Measurements from ENCODE around the gene FOS. TPM values are rescaled to one million over a fixed set of nuclear protein-coding genes. Genes with fewer than 3 reads are reported as not detected.

Gene FOS
- total and polyA plus RNA-seq, 5 donors from 2014 or later: 56.8 to 1,673 (median 119) TPM

DNA sequence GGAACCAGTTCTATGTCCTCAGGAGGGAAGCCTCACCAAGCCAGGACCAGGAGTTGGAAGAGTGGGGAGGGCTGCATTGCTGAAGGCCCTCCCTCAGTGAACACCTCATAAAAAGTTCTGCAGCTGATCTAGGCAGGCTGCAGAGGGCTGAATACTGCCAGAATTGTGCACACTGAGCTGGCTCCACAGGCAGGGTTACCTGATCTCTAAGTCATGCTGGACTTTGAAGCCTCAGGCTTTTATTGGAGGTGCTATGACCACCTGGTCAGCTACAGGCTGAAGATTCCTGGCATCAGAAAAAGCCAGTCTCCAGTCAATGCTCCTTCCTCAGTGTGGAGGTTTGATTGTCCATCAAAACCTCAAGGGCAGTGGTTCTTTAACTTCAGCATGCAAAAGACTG is 39.7 kb downstream of the FOS start:
- Mint-ChIP-seq H3K27me3 (peaks cover 13% of the 10 kb centered on the region), H3K9me3 (peaks cover 0 to 2% (median 0%) of the 10 kb centered on the region in 7 donors), H3K4me3 (no peak overlapping the region), H3K36me3 (no peaks in the 10 kb centered on the region), H3K27ac (no peak overlapping the region), H3K4me1 (peaks cover 0 to 3% (median 0%) of the 10 kb centered on the region in 4 donors)
- Histone ChIP-seq H3K4me3 (ENCODE audit: low read depth, low read length) (no peak overlapping the region), H3K4me1 (ENCODE audit: control insufficient read depth, insufficient read depth, low read length, poor library complexity, severe bottlenecking) (no peaks in the 10 kb centered on the region), H3K27me3 (ENCODE audit: control insufficient read depth, insufficient read depth, low read length) (peaks cover 5% of the 10 kb centered on the region), H3K27ac (ENCODE audit: insufficient read depth, low read length, poor library complexity, severe bottlenecking) (no peak overlapping the region), H3K36me3 (ENCODE audit: control insufficient read depth, insufficient read depth, low read length) (no peaks in the 10 kb centered on the region), H3K9me3 (ENCODE audit: control insufficient read depth in 2 of 2, low read length in 2 of 2) (no peaks in the 10 kb centered on the region)
- no peak for ATAC-seq (ENCODE audit: low read depth in 2 of 2)
- DNase-seq: no peak

DNA sequence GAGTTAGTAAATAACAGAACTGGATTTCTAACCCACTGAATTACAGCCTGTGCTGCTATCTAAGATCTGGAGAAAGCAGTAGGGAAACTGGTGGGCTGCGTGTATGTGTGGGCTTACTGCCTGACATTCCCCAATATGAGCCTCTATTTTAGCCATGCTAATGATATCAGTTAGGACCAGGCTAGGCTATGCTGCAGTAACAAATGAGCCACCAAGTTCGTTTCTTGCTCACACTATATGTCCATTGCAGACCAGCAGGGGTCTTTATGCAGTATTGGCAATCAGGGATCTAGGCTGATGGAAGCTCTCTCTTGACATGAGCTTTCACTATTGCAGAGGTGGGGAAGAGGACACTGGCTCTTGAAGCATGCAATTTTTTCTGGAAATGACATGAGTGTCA is 40.4 kb downstream of the FOS start:
- Mint-ChIP-seq H3K9me3 (peaks cover 0 to 2% (median 0%) of the 10 kb centered on the region in 7 donors), H3K27ac (no peak overlapping the region), H3K4me3 (no peak overlapping the region), H3K4me1 (peaks cover 0 to 3% (median 0%) of the 10 kb centered on the region in 4 donors), H3K36me3 (no peaks in the 10 kb centered on the region), H3K27me3 (peaks cover 13% of the 10 kb centered on the region)
- Histone ChIP-seq H3K4me1 (ENCODE audit: control insufficient read depth, insufficient read depth, low read length, poor library complexity, severe bottlenecking) (no peaks in the 10 kb centered on the region), H3K4me3 (ENCODE audit: low read depth, low read length) (no peak overlapping the region), H3K9me3 (ENCODE audit: control insufficient read depth in 2 of 2, low read length in 2 of 2) (no peaks in the 10 kb centered on the region), H3K27me3 (ENCODE audit: control insufficient read depth, insufficient read depth, low read length) (peaks cover 5% of the 10 kb centered on the region), H3K36me3 (ENCODE audit: control insufficient read depth, insufficient read depth, low read length) (no peaks in the 10 kb centered on the region), H3K27ac (ENCODE audit: insufficient read depth, low read length, poor library complexity, severe bottlenecking) (no peak overlapping the region)
- DNase-seq: no peak
- no peak for ATAC-seq (ENCODE audit: low read depth in 2 of 2)

DNA sequence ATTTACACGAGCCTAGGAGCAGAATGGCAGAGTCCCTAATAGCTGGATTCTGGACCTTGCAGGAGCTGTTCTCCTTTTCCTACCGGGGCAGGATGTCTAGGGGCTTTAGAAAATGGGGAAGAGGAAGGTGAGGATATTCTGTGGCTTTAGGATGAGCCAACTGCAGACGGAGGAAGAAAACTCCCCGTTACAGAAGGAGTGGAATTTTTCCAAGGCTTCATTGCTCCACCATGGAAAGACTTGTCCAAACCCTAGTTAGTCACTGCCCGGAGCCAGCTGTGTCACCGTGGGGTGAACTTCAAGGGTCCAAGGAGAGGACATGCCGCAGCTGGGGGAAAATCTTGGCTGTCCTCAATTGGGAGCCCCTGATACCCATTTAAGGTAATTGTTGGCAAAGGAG is 41.6 kb downstream of the FOS start:
- H3K27ac Mint-ChIP-seq: no peak overlapping the region
- no peak for DNase-seq
- peaks cover 0 to 3% (median 0%) of the 10 kb centered on the region in 4 donors for H3K4me1 Mint-ChIP-seq

DNA sequence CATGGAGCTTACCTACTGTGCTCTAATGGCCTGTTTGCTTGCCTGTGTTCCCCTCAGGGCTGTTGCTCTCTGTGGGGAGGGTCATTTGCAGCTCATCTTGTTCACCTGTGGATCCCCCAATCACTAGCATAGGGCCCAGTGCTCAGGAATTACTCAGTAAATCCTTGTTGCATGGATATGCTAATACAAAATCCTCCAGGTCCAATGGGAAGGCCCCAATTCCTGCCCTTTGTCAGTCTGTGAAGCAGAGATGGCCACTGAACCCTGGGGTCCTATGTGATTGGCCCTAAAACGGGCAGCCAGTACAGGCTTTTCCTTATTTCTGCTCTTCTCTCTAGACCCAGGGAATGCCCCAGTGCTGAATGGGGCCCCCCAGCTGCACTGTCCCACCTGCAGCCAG is 44.1 kb downstream of the FOS start:
- H3K4me3 ChIP-seq (ENCODE audit: low read depth, low read length): no peak overlapping the region
- no peaks in the 10 kb centered on the region for H3K4me1 ChIP-seq (ENCODE audit: control insufficient read depth, insufficient read depth, low read length, poor library complexity, severe bottlenecking)
- Mint-ChIP-seq H3K36me3 (no peaks in the 10 kb centered on the region), H3K4me1 (no peaks in the 10 kb centered on the region), H3K9me3 (peaks cover 0 to 2% (median 0%) of the 10 kb centered on the region in 7 donors), H3K27ac (no peak overlapping the region), H3K4me3 (no peak overlapping the region), H3K27me3 (peaks cover 7% of the 10 kb centered on the region)
- no peak overlapping the region for H3K27ac ChIP-seq (ENCODE audit: insufficient read depth, low read length, poor library complexity, severe bottlenecking)
- no peaks in the 10 kb centered on the region for H3K36me3 ChIP-seq (ENCODE audit: control insufficient read depth, insufficient read depth, low read length)
- H3K9me3 ChIP-seq (ENCODE audit: control insufficient read depth in 2 of 2, low read length in 2 of 2): no peaks in the 10 kb centered on the region
- no peak for DNase-seq
- no peak for ATAC-seq (ENCODE audit: low read depth in 2 of 2)
- H3K27me3 ChIP-seq (ENCODE audit: control insufficient read depth, insufficient read depth, low read length): peaks cover 3% of the 10 kb centered on the region

More for the DNA sequence above, 41.6 kb downstream of the FOS start:
- Histone ChIP-seq H3K4me3 (ENCODE audit: low read depth, low read length) (no peak overlapping the region), H3K36me3 (ENCODE audit: control insufficient read depth, insufficient read depth, low read length) (no peaks in the 10 kb centered on the region), H3K9me3 (ENCODE audit: control insufficient read depth in 2 of 2, low read length in 2 of 2) (no peaks in the 10 kb centered on the region), H3K4me1 (ENCODE audit: control insufficient read depth, insufficient read depth, low read length, poor library complexity, severe bottlenecking) (no peaks in the 10 kb centered on the region), H3K27me3 (ENCODE audit: control insufficient read depth, insufficient read depth, low read length) (peaks cover 5% of the 10 kb centered on the region), H3K27ac (ENCODE audit: insufficient read depth, low read length, poor library complexity, severe bottlenecking) (no peak overlapping the region)
- Mint-ChIP-seq H3K4me3 (no peak overlapping the region), H3K36me3 (no peaks in the 10 kb centered on the region), H3K9me3 (peaks cover 0 to 2% (median 0%) of the 10 kb centered on the region in 7 donors), H3K27me3 (peaks cover 13% of the 10 kb centered on the region)
- no peak for ATAC-seq (ENCODE audit: low read depth in 2 of 2)

DNA sequence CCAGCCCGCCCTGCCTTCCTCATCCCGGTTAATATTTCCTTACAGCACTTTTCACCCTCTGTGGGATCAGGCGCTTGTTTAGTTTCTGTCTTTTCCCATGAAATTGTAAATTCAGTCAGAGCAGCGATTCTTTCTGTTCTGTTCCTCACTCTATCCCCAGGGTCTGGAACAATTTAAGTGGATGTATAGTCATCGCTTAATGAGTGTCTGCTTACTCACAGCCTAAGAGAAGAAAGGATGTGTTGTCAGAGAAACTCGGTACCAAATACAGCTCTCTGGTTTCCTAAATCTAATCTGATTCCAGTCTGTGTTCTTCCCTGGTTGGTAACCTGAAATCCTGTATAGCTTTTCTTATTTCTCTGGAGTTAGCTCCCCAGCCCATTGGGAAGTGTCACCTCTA is 44.9 kb downstream of the FOS start:
- no peak overlapping the region for H3K4me3 Mint-ChIP-seq
- H3K9me3 Mint-ChIP-seq: peaks cover 0 to 2% (median 0%) of the 10 kb centered on the region in 7 donors
- H3K36me3 Mint-ChIP-seq: no peaks in the 10 kb centered on the region
- ATAC-seq (ENCODE audit: low read depth in 2 of 2) (no peak), DNase-seq (no peak)
- no peak overlapping the region for H3K27ac Mint-ChIP-seq
- Histone ChIP-seq H3K27ac (ENCODE audit: insufficient read depth, low read length, poor library complexity, severe bottlenecking) (no peak overlapping the region), H3K36me3 (ENCODE audit: control insufficient read depth, insufficient read depth, low read length) (no peaks in the 10 kb centered on the region), H3K4me1 (ENCODE audit: control insufficient read depth, insufficient read depth, low read length, poor library complexity, severe bottlenecking) (no peaks in the 10 kb centered on the region), H3K4me3 (ENCODE audit: low read depth, low read length) (no peak overlapping the region), H3K27me3 (ENCODE audit: control insufficient read depth, insufficient read depth, low read length) (peaks cover 3% of the 10 kb centered on the region), H3K9me3 (ENCODE audit: control insufficient read depth in 2 of 2, low read length in 2 of 2) (no peaks in the 10 kb centered on the region)
- H3K27me3 Mint-ChIP-seq: no peaks in the 10 kb centered on the region
- no peaks in the 10 kb centered on the region for H3K4me1 Mint-ChIP-seq

DNA sequence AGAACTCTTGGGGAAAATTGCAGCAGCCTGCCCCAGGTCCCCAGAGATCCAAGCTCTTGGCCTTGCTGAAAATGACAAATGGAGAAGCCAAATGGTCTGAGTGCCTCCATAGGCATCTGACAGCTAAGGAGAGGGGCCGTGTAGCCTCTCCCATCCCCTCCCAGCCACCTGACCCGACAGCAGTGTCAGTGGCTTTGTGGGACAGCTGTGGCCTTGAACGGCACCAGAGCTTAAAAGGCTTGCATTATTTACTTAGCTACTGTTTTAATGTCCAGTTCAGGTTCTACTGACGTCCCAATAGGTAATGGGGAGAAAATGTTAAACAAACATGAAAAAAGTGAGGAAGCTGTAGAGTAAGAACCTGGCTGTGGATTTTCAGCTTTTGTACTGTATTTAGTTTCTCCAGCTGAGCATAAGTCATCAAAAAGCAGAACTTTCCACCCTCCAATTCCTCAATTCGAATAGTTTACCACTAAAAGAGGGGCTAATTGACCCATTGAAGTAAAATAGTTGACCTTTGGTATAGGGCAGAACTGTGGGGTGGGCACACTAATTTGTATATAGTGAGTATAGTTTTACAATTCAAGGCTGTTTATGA is 50.0 kb downstream of the FOS start:
- Mint-ChIP-seq H3K9me3 (no peaks in the 10 kb centered on the region), H3K4me1 (peaks cover 0 to 14% (median 10%) of the 10 kb centered on the region in 4 donors), H3K4me3 (no peak overlapping the region), H3K27ac (no peak overlapping the region), H3K27me3 (peaks cover 7% of the 10 kb centered on the region), H3K36me3 (no peaks in the 10 kb centered on the region)
- Histone ChIP-seq H3K36me3 (ENCODE audit: control insufficient read depth, insufficient read depth, low read length) (no peaks in the 10 kb centered on the region), H3K4me3 (ENCODE audit: low read depth, low read length) (no peak overlapping the region), H3K27ac (ENCODE audit: insufficient read depth, low read length, poor library complexity, severe bottlenecking) (no peak overlapping the region), H3K9me3 (ENCODE audit: control insufficient read depth in 2 of 2, low read length in 2 of 2) (no peaks in the 10 kb centered on the region), H3K27me3 (ENCODE audit: control insufficient read depth, insufficient read depth, low read length) (no peaks in the 10 kb centered on the region), H3K4me1 (ENCODE audit: control insufficient read depth, insufficient read depth, low read length, poor library complexity, severe bottlenecking) (peaks cover 3% of the 10 kb centered on the region)
- DNase-seq (no peak), ATAC-seq (ENCODE audit: low read depth in 2 of 2) (no peak)

DNA sequence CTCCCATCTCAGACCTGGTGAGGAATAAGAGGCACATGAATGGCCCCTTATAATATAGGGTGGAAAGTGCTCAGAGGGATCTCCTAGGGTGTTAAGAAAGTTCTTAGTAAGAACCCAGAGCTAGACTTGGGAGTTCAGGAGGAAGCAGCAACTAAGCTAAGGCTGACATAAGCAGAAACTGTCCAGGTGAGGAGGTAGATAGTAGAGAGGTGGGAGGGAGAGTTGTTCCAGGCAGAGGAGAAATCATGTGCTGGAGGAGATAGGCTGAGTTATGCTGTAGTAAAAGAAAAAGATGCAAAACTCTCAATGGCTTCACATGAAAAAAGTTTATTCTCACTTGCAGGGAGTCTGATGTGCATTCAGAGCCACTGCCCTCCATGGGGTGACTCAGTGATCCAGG is 50.7 kb downstream of the FOS start:
- DNase-seq (no peak), ATAC-seq (ENCODE audit: low read depth in 2 of 2) (no peak)
- no peaks in the 10 kb centered on the region for H3K27me3 ChIP-seq (ENCODE audit: control insufficient read depth, insufficient read depth, low read length)
- H3K36me3 ChIP-seq (ENCODE audit: control insufficient read depth, insufficient read depth, low read length): no peaks in the 10 kb centered on the region
- Mint-ChIP-seq H3K9me3 (no peaks in the 10 kb centered on the region), H3K27ac (no peak overlapping the region), H3K27me3 (peaks cover 7% of the 10 kb centered on the region), H3K36me3 (no peaks in the 10 kb centered on the region), H3K4me1 (peaks cover 0 to 20% (median 13%) of the 10 kb centered on the region in 4 donors), H3K4me3 (no peak overlapping the region)
- no peak overlapping the region for H3K4me3 ChIP-seq (ENCODE audit: low read depth, low read length)
- H3K27ac ChIP-seq (ENCODE audit: insufficient read depth, low read length, poor library complexity, severe bottlenecking): no peak overlapping the region
- no peaks in the 10 kb centered on the region for H3K9me3 ChIP-seq (ENCODE audit: control insufficient read depth in 2 of 2, low read length in 2 of 2)
- peaks cover 11% of the 10 kb centered on the region for H3K4me1 ChIP-seq (ENCODE audit: control insufficient read depth, insufficient read depth, low read length, poor library complexity, severe bottlenecking)

DNA sequence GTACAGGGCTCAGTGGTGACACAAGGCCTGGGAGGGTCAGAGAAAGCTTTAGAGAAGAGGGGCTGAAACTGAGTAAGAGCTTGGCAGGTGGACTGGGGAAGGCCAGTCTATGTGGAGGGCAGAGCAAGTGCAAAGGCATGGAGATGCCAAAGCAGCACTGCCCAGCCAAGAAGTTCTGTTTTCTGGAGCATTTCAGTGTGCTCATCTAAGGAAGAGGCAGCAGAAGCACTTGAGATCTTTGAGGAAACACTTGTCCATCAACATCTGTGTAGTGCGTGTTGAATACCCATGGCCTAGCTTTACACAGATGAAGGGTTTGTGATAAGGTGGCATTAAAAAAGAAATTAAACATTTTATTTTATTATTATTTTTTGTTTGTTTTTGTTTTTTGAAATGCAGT is 52.8 kb downstream of the FOS start:
- Mint-ChIP-seq H3K4me1 (peaks cover 0 to 27% (median 17%) of the 10 kb centered on the region in 4 donors), H3K27ac (no peak overlapping the region), H3K36me3 (no peaks in the 10 kb centered on the region), H3K27me3 (peaks cover 12% of the 10 kb centered on the region), H3K9me3 (no peaks in the 10 kb centered on the region), H3K4me3 (no peak overlapping the region)
- H3K36me3 ChIP-seq (ENCODE audit: control insufficient read depth, insufficient read depth, low read length): no peaks in the 10 kb centered on the region
- peaks cover 13% of the 10 kb centered on the region for H3K4me1 ChIP-seq (ENCODE audit: control insufficient read depth, insufficient read depth, low read length, poor library complexity, severe bottlenecking)
- DNase-seq (no peak), ATAC-seq (ENCODE audit: low read depth in 2 of 2) (no peak)
- H3K27ac ChIP-seq (ENCODE audit: insufficient read depth, low read length, poor library complexity, severe bottlenecking): no peak overlapping the region
- H3K4me3 ChIP-seq (ENCODE audit: low read depth, low read length): no peak overlapping the region
- no peaks in the 10 kb centered on the region for H3K27me3 ChIP-seq (ENCODE audit: control insufficient read depth, insufficient read depth, low read length)
- no peaks in the 10 kb centered on the region for H3K9me3 ChIP-seq (ENCODE audit: control insufficient read depth in 2 of 2, low read length in 2 of 2)
